SU-DHL-6 (cell line): ENCODE measurements around the gene EIF2S3B.

ENCODE experiments used
- H2AFZ ChIP-seq: fragments of 200-600 bp; sonication (generic); 2 replicates; pipeline ENCODE4 v1.6.1; 2014; ENCODE audit warnings: low read depth, mild to moderate bottlenecking, moderate library complexity, mixed read lengths, antibody characterized with exemption, low read length; ENCODE audit not compliant: severe bottlenecking
- H3F3A ChIP-seq: fragments of 200-600 bp; shearing (Covaris generic); 2 replicates; pipeline ENCODE4 v1.6.0; 2016; ENCODE audit warnings: antibody characterized with exemption, mild to moderate bottlenecking; ENCODE audit not compliant: insufficient read depth
- H3K27ac ChIP-seq: fragments of 200-600 bp; sonication (generic); 2 replicates; pipeline ENCODE4 v1.5.1; 2016; ENCODE audit warnings: low read depth, mild to moderate bottlenecking, low read length, moderate library complexity, mixed read lengths
- H3K27me3 ChIP-seq: fragments of 200-600 bp; sonication (generic), shearing (Covaris generic); 2 replicates; pipeline ENCODE4 v1.6.0; 2014; ENCODE audit warnings: mild to moderate bottlenecking, low read length
- H3K36me3 ChIP-seq: fragments of 200-600 bp; sonication (generic); 2 replicates; pipeline ENCODE4 v1.6.1; 2014; ENCODE audit warnings: mild to moderate bottlenecking, low read length, mixed read lengths
- H3K4me2 ChIP-seq: fragments of 300-600, 200-600 bp; shearing (Covaris generic), sonication (generic); 2 replicates; pipeline ENCODE4 v1.6.0; 2014; ENCODE audit warnings: low read length, low read depth, mild to moderate bottlenecking; ENCODE audit not compliant: poor library complexity, severe bottlenecking
- H3K4me3 ChIP-seq: fragments of 200-600 bp; sonication (generic); 2 replicates; pipeline ENCODE4 v1.5.1; 2014; ENCODE audit warnings: antibody characterized with exemption, low read length, mild to moderate bottlenecking, mixed read lengths; ENCODE audit not compliant: insufficient read depth, poor library complexity, severe bottlenecking
- H3K79me2 ChIP-seq: fragments of 200-600 bp; sonication (generic); 2 replicates; pipeline ENCODE4 v1.6.1; 2014; ENCODE audit warnings: mild to moderate bottlenecking, low read length, moderate library complexity; ENCODE audit not compliant: insufficient read depth
- H3K9ac ChIP-seq: fragments of 200-600 bp; sonication (generic); 2 replicates; pipeline ENCODE4 v1.7.0; 2014; ENCODE audit warnings: mild to moderate bottlenecking, low read length
- H3K9me2 ChIP-seq: fragments of 200-600 bp; sonication (generic); replicated peaks from 2 replicates; pipeline ENCODE4 v1.6.1; 2014; ENCODE audit warnings: low read length; ENCODE audit not compliant: insufficient read depth
- H3K9me3 ChIP-seq: fragments of 200-600 bp; sonication (generic); 2 replicates; pipeline ENCODE4 v1.6.1; 2014; ENCODE audit warnings: low read length, mixed read lengths; ENCODE audit not compliant: insufficient read depth
- H4K20me1 ChIP-seq: fragments of 200-600 bp; sonication (generic); 2 replicates; pipeline ENCODE4 v1.6.1; 2014; ENCODE audit warnings: low read depth, mild to moderate bottlenecking, antibody characterized with exemption, low read length, moderate library complexity, mixed read lengths
- EZH2phosphoT487 ChIP-seq: fragments of 200-600 bp; sonication (generic), shearing (Covaris generic); conservative IDR thresholded peaks from 2 replicates; pipeline ENCODE4 v1.6.1; 2018; ENCODE audit warnings: mild to moderate bottlenecking, antibody characterized with exemption, low read length, moderate library complexity, mixed read lengths
- TF ChIP-seq, protein P1 (sequence below): fragments of 200-600 bp; sonication (generic); IDR thresholded peaks from one replicate; pipeline ENCODE4 v1.5.1; 2017; ENCODE audit warnings: antibody characterized with exemption, mild to moderate bottlenecking, low read length, moderate library complexity; ENCODE audit not compliant: insufficient read depth, poor library complexity, severe bottlenecking

Gene EIF2S3B

GRCh38 chr12:10521555-10521954, 15.9 kb downstream of the EIF2S3B start:
- Histone ChIP-seq H3K4me2 (no peak overlapping the region), H3K9me3 (no peaks in the 10 kb centered on the region), H4K20me1 (no peaks in the 10 kb centered on the region), H3F3A (no peaks in the 10 kb centered on the region), H3K27ac (no peak overlapping the region), H3K9ac (no peak overlapping the region), H3K79me2 (no peaks in the 10 kb centered on the region), H2AFZ (no peak overlapping the region), H3K9me2 (no peaks in the 10 kb centered on the region), H3K27me3 (no peaks in the 10 kb centered on the region), H3K36me3 (no peaks in the 10 kb centered on the region), H3K4me3 (no peak overlapping the region)
- TF ChIP-seq EZH2phosphoT487 = no peak
- TF ChIP-seq, protein P1, sequence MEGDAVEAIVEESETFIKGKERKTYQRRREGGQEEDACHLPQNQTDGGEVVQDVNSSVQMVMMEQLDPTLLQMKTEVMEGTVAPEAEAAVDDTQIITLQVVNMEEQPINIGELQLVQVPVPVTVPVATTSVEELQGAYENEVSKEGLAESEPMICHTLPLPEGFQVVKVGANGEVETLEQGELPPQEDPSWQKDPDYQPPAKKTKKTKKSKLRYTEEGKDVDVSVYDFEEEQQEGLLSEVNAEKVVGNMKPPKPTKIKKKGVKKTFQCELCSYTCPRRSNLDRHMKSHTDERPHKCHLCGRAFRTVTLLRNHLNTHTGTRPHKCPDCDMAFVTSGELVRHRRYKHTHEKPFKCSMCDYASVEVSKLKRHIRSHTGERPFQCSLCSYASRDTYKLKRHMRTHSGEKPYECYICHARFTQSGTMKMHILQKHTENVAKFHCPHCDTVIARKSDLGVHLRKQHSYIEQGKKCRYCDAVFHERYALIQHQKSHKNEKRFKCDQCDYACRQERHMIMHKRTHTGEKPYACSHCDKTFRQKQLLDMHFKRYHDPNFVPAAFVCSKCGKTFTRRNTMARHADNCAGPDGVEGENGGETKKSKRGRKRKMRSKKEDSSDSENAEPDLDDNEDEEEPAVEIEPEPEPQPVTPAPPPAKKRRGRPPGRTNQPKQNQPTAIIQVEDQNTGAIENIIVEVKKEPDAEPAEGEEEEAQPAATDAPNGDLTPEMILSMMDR = no peak

- no peaks in the 10 kb centered on the region for H3K9me2 ChIP-seq
- no peaks in the 10 kb centered on the region for H3K36me3 ChIP-seq
- H3F3A ChIP-seq = no peaks in the 10 kb centered on the region
- no peak overlapping the region for H3K4me3 ChIP-seq
- no peak overlapping the region for H3K4me2 ChIP-seq
- H3K27me3 ChIP-seq = no peaks in the 10 kb centered on the region
- no peaks in the 10 kb centered on the region for H3K79me2 ChIP-seq
- H2AFZ ChIP-seq = no peak overlapping the region
- TF ChIP-seq EZH2phosphoT487 = no peak
- TF ChIP-seq, protein P1 = no peak
- H3K9me3 ChIP-seq = no peaks in the 10 kb centered on the region
- H3K9ac ChIP-seq = no peak overlapping the region
- H3K27ac ChIP-seq = no peak overlapping the region
- H4K20me1 ChIP-seq = no peaks in the 10 kb centered on the region
Observed at GRCh38 chr12:10528174-10528953, 22.7 kb downstream of the EIF2S3B start.

GRCh38 chr12:10529603-10530002, 23.9 kb downstream of the EIF2S3B start:
- Histone ChIP-seq H3K36me3 (no peaks in the 10 kb centered on the region), H2AFZ (no peak overlapping the region), H3K9me2 (no peaks in the 10 kb centered on the region), H3K4me3 (no peak overlapping the region), H3K9ac (no peak overlapping the region), H3K4me2 (no peak overlapping the region), H3K79me2 (no peaks in the 10 kb centered on the region), H4K20me1 (no peaks in the 10 kb centered on the region), H3K27me3 (no peaks in the 10 kb centered on the region), H3F3A (no peaks in the 10 kb centered on the region), H3K27ac (no peak overlapping the region), H3K9me3 (no peaks in the 10 kb centered on the region)
- TF ChIP-seq, protein P1 = no peak
- no peak for TF ChIP-seq EZH2phosphoT487
